Hepatocyte (in vitro differentiated cells): ENCODE data around the gene SMIM11. TPM values are rescaled to one million over a fixed set of nuclear protein-coding genes. Genes with fewer than 3 reads are reported as not detected.

Experiments
- DNase-seq: peaks from one replicate; pipeline ENCODE4 v3.0.0-alpha.2; 2016; ENCODE audit warnings: low spot score
- H2AFZ ChIP-seq: fragments of 200-600 bp; sonication (generic); 2 replicates; pipeline ENCODE4 v1.6.0; 2016; ENCODE audit warnings: antibody characterized with exemption, mild to moderate bottlenecking
- H3K27ac ChIP-seq: fragments of 200-600 bp; sonication (generic); 2 replicates; pipeline ENCODE4 v1.5.1; 2016; ENCODE audit warnings: mild to moderate bottlenecking
- H3K27me3 ChIP-seq: fragments of 200-600 bp; sonication (generic); 2 replicates; pipeline ENCODE4 v1.6.1; 2016
- H3K36me3 ChIP-seq: fragments of 200-600 bp; sonication (generic); replicated peaks from 2 replicates; pipeline ENCODE4 v1.5.1; 2016; ENCODE audit warnings: low read depth; ENCODE audit not compliant: insufficient read depth
- H3K4me1 ChIP-seq: fragments of 200-600 bp; sonication (generic); 2 replicates; pipeline ENCODE4 v1.5.1; 2016; ENCODE audit warnings: mild to moderate bottlenecking, moderate library complexity; ENCODE audit not compliant: insufficient read depth
- H3K4me2 ChIP-seq: fragments of 200-600 bp; sonication (generic); 2 replicates; pipeline ENCODE4 v1.6.0; 2016
- H3K4me3 ChIP-seq: fragments of 200-600 bp; sonication (generic); 2 replicates; pipeline ENCODE4 v1.5.1; 2016; ENCODE audit warnings: mild to moderate bottlenecking
- H3K79me2 ChIP-seq: fragments of 200-600 bp; sonication (generic); 2 replicates; pipeline ENCODE4 v1.6.0; 2017; ENCODE audit warnings: mild to moderate bottlenecking
- H3K9me2 ChIP-seq: fragments of 200-600 bp; sonication (generic); replicated peaks from 2 replicates; pipeline ENCODE4 v1.6.0; 2017; ENCODE audit warnings: mild to moderate bottlenecking; ENCODE audit not compliant: insufficient read depth
- H3K9me3 ChIP-seq: fragments of 200-600 bp; sonication (generic); 2 replicates; pipeline ENCODE4 v1.5.1; 2016; ENCODE audit warnings: low read depth, mild to moderate bottlenecking
- H4K20me1 ChIP-seq: fragments of 200-600 bp; sonication (generic); 2 replicates; pipeline ENCODE4 v1.6.0; 2016; ENCODE audit warnings: mild to moderate bottlenecking; ENCODE audit not compliant: insufficient read depth, poor library complexity, severe bottlenecking
- CTCF ChIP-seq: fragments of 200-600 bp; sonication (generic); IDR thresholded peaks from 2 replicates; pipeline ENCODE4 v1.5.1; 2016; ENCODE audit warnings: antibody characterized with exemption, mild to moderate bottlenecking; ENCODE audit not compliant: poor library complexity
- EZH2 ChIP-seq: fragments of 200-600 bp; sonication (generic); IDR thresholded peaks from 2 replicates; pipeline ENCODE4 v1.6.1; 2016; ENCODE audit warnings: antibody characterized with exemption, mild to moderate bottlenecking, borderline replicate concordance
- EZH2phosphoT487 ChIP-seq: fragments of 200-600 bp; sonication (generic); IDR thresholded peaks from one replicate; pipeline ENCODE4 v1.6.1; 2018; ENCODE audit warnings: antibody characterized with exemption, mild to moderate bottlenecking, low read depth, moderate library complexity; ENCODE audit not compliant: unreplicated experiment, severe bottlenecking
- WGBS: methylation state at CpG from one replicate; pipeline ENCODE4 v1.1.6; 2016; ENCODE audit warnings: low lambda C conversion rate; ENCODE audit errors: missing lambda C conversion rate; 5-methylcytosine and 5-hydroxymethylcytosine counted together
- polyA plus RNA-seq: library from polyadenylated mRNA; unstranded; fragments of >200 nt; fragmentation: Nextera tagmentation; extraction: Ambion mirVana; gene quantifications from 2 replicates; pipeline ENCODE4 v1.2.1, GENCODE V29; 2016
- total RNA-seq: library from RNA; depleted of rRNA; stranded (reverse); fragments of >200 nt; gene quantifications from 2 replicates; pipeline ENCODE4 v1.2.3, GENCODE V29; 2014

Gene SMIM11
- total and polyA plus RNA-seq, 2 experiments from 2014 or later = 2.7 to 6.6 TPM

- 94% methylated on average over 5 of the region's 5 CpGs for whole genome bisulfite sequencing
- TF ChIP-seq EZH2 (no peak), CTCF (no peak), EZH2phosphoT487 (no peak)
- Histone ChIP-seq H3K36me3 (no peaks in the 10 kb centered on the region), H3K4me3 (no peak overlapping the region), H3K27me3 (no peaks in the 10 kb centered on the region), H3K4me2 (no peak overlapping the region), H3K79me2 (no peaks in the 10 kb centered on the region), H3K9me3 (no peaks in the 10 kb centered on the region), H3K27ac (no peak overlapping the region), H3K9me2 (no peaks in the 10 kb centered on the region), H2AFZ (no peak overlapping the region), H3K4me1 (peaks cover 7% of the 10 kb centered on the region), H4K20me1 (no peaks in the 10 kb centered on the region)
- no peak for DNase-seq
These were observed 32.8 kb upstream of the SMIM11 start for GRCh38 chr21:34342476-34342875.

DNA sequence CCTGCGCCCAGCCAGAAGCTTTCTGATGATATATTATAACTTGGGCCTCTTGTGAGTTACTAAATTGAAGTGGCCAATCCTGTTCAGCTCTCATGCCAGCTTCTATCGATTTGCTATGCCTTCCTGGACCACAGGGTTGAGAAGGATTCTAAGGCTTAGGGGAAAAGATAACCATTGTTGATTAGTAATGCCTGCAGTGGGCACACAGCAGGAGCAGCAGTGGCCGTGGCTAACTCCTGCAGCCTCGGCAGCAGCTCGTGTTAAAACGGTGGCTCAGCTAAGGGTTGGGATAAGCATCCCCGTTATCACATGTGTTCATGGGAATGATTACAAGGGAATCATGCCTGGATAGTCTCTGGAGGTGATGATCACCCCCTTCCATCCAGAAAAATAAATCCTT, 32.0 kb upstream of the SMIM11 start:
- Histone ChIP-seq H3K9me3 (no peaks in the 10 kb centered on the region), H3K4me3 (no peak overlapping the region), H3K9me2 (no peaks in the 10 kb centered on the region), H3K4me2 (no peak overlapping the region), H3K79me2 (no peaks in the 10 kb centered on the region), H2AFZ (no peak overlapping the region), H3K4me1 (peaks cover 7% of the 10 kb centered on the region), H3K27ac (no peak overlapping the region), H3K27me3 (no peaks in the 10 kb centered on the region), H3K36me3 (no peaks in the 10 kb centered on the region), H4K20me1 (no peaks in the 10 kb centered on the region)
- WGBS = 74% methylated on average over 7 of the region's 7 CpGs
- no peak for TF ChIP-seq EZH2
- no peak for TF ChIP-seq CTCF
- no peak for TF ChIP-seq EZH2phosphoT487
- DNase-seq = no peak

- no peak overlapping the region for H3K27ac ChIP-seq
- no peak overlapping the region for H3K4me2 ChIP-seq
- H2AFZ ChIP-seq = no peak overlapping the region
- H4K20me1 ChIP-seq = no peaks in the 10 kb centered on the region
- no peaks in the 10 kb centered on the region for H3K9me2 ChIP-seq
- WGBS = 86% methylated on average over 14 of the region's 14 CpGs
- DNase-seq = no peak
- no peaks in the 10 kb centered on the region for H3K9me3 ChIP-seq
- H3K79me2 ChIP-seq = no peaks in the 10 kb centered on the region
- no peaks in the 10 kb centered on the region for H3K36me3 ChIP-seq
- peaks cover 7% of the 10 kb centered on the region for H3K4me1 ChIP-seq
- H3K4me3 ChIP-seq = no peak overlapping the region
- TF ChIP-seq CTCF (no peak), EZH2phosphoT487 (no peak), EZH2 (no peak)
- H3K27me3 ChIP-seq = no peaks in the 10 kb centered on the region
These were observed 31.4 kb upstream of the SMIM11 start for GRCh38 chr21:34343838-34344381.

DNA sequence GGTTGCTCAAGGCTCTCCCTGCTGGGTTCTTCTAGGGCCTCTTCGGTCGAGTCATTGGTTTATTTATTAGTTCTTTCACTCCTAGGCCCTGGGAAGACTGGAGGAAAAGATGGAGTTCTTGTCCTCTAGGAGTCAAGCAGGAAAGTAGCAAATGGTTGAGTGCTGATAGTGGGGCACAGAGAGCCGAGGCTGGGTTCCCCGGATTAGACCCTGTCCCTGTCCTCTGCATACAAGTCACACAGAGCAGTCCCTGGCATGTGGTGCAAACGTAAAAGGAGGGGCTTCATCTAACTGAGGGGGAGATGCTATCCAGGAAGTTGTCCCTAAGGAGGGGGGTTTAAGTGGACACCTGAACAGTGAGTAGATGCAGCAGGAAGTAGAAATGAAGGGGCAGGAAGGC, 30.7 kb upstream of the SMIM11 start:
- no peaks in the 10 kb centered on the region for H3K9me3 ChIP-seq
- H3K4me2 ChIP-seq = no peak overlapping the region
- TF ChIP-seq CTCF (no peak), EZH2phosphoT487 (no peak), EZH2 (no peak)
- H3K4me1 ChIP-seq = peaks cover 7% of the 10 kb centered on the region
- H3K27ac ChIP-seq = no peak overlapping the region
- no peaks in the 10 kb centered on the region for H3K36me3 ChIP-seq
- H4K20me1 ChIP-seq = no peaks in the 10 kb centered on the region
- no peak overlapping the region for H3K4me3 ChIP-seq
- no peak overlapping the region for H2AFZ ChIP-seq
- DNase-seq = no peak
- H3K27me3 ChIP-seq = no peaks in the 10 kb centered on the region
- no peaks in the 10 kb centered on the region for H3K79me2 ChIP-seq
- 94% methylated on average over 5 of the region's 5 CpGs for WGBS
- no peaks in the 10 kb centered on the region for H3K9me2 ChIP-seq
